Hematopoietic multipotent progenitor cell treated with erythropoietin and hydrocortisone succinate and interleukin-3 and kit ligand, for 15 days (in vitro differentiated cells): Measurements from ENCODE around the gene CHRNB1.
A peak's percentile ranks its signal among the peaks of the same experiment; 100 is the strongest.

Source experiments
- DNase-seq: peaks from one replicate; pipeline ENCODE4 v3.0.0-alpha.2; 2015; ENCODE audit warnings: low spot score

Gene CHRNB1

DNA sequence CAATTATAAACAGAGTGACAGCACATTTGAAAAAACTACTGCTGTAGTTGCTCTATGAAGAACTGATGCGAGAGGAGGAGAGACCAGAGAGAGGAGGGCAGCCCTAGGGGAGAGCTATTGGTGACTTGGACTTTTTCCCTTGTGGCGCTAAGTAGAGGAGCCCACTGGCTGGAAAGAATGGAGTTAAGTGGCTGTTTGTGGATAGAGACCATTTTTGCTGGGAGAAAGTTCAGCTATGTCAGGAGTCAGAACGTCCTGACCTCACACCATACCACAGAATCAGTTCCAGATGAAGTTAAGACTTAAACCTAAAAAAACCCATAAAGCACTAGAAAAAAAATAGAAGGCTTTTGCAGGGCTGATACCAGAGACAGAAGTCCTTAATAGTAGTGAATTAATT, 41.3 kb downstream of the CHRNB1 start:
- no peak for DNase-seq

DNA sequence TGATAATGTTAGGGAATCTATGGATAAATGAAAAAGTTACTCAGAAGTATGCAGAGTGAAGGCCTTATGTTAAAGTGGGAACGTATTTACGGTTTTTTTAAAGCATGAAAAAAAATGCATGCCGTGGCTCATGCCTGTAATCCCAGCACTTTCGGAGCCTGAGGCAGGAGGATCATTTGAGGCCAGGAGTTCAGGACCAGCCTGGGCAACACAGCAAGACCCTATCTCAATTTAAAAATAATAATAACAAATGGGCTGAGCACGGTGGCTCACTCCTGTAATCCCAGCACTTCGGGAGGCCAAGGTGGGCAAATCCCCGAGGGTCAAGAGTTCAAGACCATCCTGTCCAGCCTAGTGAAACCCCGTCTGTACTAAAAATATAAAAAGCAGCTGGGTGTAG, 45.3 kb downstream of the CHRNB1 start:
- DNase-seq = no peak

DNA sequence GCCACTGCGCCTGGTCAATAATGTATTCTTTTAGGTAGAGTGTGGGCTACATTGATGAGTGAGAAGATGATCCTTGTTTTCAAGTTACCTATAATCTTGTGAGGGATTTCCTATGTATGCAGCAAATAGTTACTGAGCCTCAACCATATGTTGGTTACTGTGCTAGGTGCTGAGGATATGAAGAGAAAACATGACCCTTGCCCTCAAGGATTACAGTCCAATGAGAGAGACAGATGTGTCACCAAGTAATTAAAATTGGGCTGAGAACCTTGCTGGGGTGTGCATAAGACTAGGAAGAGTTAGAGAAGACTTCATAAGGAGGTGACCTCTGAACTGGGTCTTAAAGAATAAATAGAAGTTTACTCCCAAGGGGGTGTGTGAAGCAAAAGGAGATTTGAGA, 46.7 kb downstream of the CHRNB1 start:
- no peak for DNase-seq

DNA sequence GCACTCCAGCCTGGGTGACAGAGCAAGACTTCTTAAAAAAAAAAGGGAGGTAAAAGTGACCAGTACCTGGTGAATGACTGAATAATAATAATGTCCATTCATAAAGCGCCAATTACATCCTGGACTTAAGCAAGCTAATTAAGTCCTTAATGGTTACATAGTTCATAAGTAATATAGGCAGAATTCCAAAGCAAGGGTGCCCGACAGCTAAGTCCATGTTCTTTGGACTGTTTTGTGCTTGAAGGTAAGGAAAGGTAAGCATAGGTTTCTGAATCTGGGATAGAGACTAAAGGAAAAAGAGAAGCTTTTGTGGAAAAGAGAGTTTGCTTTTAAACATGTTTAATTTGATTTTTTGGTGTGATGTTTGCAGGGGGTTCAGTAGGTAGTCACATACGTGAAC, 49.1 kb downstream of the CHRNB1 start:
- DNase-seq = no peak

DNA sequence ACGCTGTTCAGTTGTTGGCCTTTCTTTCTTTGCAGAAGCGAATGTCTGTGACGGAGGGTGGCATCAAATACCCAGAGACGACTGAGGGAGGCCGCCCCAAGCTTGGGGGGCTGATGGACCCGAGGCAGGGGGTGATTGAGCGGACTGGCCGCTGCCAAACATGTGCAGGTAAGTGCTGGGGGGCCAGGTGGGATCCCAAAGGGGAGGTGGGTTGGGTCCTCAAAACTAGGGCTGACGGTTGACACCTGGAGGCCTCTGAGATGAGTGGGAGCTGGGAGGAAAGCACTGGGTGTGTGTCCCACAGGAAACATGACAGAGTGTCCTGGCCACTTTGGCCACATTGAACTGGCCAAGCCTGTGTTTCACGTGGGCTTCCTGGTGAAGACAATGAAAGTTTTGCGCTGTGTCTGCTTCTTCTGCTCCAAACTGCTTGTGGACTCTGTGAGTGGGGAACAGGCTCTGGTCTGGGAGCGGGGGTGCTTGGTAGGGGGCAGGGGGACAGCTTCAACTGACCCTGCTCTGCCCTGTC, 51.1 kb downstream of the CHRNB1 start:
- no peak for DNase-seq

DNA sequence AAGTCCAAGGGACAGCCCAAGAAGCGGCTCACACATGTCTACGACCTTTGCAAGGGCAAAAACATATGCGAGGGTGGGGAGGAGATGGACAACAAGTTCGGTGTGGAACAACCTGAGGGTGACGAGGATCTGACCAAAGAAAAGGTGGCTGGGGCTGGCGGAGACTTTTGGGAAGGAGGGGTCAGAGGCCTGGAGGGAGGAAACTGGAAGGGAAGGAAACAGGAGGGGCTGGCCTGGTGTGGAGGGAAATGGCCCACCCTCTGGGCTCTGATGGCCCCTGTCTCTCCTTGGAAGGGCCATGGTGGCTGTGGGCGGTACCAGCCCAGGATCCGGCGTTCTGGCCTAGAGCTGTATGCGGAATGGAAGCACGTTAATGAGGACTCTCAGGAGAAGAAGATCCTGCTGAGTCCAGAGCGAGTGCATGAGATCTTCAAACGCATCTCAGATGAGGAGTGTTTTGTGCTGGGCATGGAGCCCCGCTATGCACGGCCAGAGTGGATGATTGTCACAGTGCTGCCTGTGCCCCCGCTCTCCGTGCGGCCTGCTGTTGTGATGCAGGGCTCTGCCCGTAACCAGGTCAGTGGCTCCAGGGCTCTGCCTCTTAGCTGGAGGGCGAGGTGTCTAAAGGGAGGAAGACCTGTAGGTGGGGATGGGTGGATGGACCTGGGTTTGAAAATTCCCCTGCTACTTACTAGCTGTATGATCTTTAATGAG, 51.8 kb downstream of the CHRNB1 start:
- DNase-seq = no peak

DNA sequence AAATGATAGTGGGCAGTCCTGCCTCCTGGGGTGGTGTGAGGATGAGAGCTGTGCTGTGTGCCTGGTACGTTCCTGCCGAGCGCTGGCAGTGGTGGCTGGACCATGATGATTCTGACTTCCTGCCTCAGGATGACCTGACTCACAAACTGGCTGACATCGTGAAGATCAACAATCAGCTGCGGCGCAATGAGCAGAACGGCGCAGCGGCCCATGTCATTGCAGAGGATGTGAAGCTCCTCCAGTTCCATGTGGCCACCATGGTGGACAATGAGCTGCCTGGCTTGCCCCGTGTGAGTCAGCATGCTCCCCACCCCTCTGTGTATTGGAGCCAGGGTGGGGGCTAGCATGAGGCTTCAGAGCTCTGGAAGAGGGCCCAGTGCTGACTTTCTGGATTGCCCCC, 52.4 kb downstream of the CHRNB1 start:
- no peak for DNase-seq

DNA sequence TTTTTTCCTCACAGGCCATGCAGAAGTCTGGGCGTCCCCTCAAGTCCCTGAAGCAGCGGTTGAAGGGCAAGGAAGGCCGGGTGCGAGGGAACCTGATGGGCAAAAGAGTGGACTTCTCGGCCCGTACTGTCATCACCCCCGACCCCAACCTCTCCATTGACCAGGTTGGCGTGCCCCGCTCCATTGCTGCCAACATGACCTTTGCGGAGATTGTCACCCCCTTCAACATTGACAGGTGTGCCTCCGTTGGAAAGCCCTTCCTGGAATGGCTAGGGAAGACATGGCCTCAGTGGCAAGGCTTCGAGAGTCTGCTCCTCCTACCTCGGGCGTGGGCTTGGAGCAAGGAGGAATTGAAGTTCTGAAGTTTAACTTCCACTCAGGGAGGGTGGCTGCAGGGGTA, 52.8 kb downstream of the CHRNB1 start:
- no peak for DNase-seq

DNA sequence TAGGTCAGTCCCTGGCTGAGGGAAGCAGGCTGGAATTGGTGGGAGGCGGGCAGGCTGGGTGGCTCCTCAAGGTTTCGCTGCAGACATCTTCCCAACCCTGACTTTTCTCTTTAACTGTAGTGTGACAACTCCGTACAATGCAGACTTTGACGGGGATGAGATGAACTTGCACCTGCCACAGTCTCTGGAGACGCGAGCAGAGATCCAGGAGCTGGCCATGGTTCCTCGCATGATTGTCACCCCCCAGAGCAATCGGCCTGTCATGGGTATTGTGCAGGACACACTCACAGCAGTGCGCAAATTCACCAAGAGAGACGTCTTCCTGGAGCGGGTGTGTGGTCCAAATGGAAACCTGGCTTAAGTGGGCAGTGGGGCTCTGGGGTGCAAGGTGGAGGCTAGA, 54.3 kb downstream of the CHRNB1 start:
- no peak for DNase-seq

DNA sequence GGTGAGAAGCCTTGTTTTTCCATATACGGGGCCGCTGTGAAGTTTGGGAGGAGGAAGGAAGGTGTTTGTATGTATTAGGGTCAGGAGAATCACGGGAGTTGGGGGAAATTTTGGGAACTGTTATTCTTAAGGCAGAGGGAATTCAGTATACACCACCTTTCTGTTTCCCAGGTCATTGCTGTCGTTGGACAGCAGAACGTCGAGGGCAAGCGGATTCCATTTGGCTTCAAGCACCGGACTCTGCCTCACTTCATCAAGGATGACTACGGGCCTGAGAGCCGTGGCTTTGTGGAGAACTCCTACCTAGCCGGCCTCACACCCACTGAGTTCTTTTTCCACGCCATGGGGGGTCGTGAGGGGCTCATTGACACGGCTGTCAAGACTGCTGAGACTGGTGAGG, 56.9 kb downstream of the CHRNB1 start:
- DNase-seq = no peak

DNA sequence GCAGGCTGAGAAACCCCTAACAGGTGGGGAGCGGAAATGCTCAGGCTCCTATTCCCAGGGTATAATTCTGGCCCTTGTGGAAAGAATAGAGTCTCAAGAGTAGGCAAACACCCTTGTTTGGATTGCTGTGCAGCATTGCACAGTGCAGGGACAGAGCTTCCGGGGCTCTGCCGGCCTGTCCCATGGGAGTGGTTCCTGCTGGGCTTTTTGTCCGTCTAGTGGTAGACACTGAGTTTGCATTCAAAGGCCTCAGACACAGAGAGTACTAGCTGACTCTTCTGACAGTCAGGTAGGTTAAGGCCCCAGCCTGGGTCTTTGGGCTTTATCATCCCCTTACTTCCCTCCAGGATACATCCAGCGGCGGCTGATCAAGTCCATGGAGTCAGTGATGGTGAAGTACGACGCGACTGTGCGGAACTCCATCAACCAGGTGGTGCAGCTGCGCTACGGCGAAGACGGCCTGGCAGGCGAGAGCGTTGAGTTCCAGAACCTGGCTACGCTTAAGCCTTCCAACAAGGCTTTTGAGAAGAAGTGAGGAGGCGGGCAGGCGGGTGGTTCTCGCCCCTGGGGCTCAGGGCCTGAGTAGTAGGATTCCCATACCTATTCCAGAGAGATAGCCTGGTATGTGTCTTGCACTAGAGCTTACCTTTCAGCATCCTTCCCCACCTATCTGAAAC, 57.4 kb downstream of the CHRNB1 start:
- no peak for DNase-seq

DNA sequence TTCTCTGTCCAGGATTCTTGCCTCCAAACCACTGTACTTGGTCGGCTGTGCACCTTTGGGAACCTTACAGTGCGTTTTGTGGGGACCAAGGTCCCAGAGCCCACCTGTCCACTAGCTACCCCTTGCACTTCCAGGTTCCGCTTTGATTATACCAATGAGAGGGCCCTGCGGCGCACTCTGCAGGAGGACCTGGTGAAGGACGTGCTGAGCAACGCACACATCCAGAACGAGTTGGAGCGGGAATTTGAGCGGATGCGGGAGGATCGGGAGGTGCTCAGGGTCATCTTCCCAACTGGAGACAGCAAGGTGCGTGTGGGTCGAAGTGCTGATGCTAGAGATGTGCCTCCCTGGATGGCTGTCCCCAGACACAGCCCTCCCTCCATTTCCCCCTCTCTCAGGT, 58.1 kb downstream of the CHRNB1 start:
- peak; percentile 30 for DNase-seq

DNA sequence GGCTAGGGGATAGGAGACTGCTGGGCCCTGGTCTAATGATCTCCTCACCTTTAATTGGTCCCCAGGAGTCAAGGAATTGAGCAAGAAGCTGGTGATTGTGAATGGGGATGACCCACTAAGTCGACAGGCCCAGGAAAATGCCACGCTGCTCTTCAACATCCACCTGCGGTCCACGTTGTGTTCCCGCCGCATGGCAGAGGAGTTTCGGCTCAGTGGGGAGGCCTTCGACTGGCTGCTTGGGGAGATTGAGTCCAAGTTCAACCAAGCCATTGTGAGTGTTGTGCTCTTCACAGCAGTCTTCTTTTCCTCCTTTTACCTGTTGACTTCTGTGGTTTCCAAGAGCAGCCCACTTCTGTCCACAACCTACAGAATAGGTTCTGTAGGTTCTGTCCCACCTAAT, 58.7 kb downstream of the CHRNB1 start:
- no peak for DNase-seq
